Measurements from ENCODE around the gene ZNF382.

DNA sequence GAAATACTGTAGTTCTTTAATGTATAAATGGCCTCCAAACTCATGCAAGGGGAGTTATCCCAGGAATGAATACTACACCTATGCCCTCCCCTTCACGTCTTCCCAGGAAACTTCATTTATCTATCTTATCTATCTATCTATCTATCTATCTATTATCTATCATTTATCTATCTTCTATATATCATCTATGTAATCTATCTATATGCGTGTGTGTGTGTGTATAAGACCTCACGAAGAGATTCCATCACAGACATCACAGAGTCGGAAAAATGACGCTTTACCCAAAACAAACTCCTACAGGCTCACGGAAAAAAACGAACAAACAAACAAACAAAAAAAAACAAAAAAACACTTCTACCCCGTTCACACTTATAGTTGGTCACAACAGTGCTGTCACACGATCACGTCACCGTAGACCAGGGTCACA, 32.5 kb upstream of the ZNF382 start:
- TF ChIP-seq CTCF (IDR thresholded peaks at IDR 0.05; ENCODE audit: borderline replicate concordance, extremely low read depth, low read length, poor library complexity, severe bottlenecking): no peak
- no peak for TF ChIP-seq EZH2 (IDR thresholded peaks at IDR 0.05; ENCODE audit: borderline replicate concordance, low read depth, low read length, severe bottlenecking)
